ENCODE data around the gene TRPC4AP.

TRPC4AP gene

DNA sequence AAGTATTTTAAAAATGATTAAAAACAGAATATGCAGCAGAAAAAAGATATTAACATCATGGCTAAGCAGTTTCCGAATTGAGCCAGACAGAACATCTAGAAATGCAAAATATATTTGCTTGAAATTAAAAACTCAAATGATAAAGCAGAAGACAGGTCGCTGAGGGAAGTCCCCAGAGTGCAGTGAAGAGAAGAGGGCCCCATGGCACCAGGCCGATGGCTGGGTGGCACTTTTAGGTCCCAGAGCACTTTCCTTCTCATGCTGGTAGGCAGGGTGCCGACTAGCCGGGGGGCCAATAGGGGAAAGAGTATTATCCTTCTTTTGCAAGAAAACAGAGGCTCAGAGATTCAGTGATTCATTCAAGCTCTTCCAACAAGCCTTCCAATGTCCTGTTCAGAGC lies 78.1 kb downstream of the TRPC4AP start:
- DNase-seq (ENCODE audit: low spot score) = no peak

- DNase-seq (ENCODE audit: low spot score) = no peak
Measured at GRCh38 chr20:35013421-35014411, 78.9 kb downstream of the TRPC4AP start.

DNA sequence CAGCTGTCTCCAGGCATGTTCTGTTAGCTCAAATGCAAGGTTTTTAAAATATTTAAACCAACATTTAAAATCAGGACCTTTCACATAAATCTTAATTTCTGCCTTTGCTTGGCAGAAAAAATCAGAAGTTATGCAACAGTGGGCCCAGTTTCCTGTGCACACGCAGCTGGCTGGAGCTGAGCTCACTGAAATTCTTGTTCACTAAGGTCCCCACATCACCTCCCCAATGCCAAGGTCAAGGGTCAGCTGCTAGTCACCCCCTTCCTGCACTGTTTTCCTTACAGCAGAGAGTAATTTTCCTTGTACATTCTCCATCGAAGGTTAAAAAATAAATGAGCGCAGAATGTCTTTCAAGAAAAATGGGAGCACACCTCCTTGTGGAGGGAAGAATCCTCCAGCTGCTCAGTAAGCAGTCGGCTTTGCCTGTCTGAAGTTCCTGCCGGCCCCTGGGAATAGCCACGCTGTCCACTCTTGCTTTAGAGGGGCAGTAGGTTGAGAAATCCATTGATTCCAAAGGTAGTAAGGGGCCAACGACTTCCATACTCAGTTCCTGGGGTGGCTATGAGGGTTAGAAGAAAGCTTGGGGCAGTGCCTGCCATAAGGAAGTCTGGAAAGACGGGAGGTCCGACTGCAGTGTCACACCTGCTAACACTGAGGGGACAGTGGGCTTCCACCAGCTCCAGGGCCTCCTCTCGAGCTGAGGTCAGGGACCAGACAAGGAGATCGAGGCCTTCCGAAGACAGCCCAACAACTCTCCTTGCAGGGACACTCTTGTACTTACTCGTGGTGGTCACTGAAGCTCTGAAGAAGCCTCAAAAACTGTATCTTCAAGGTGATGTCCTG lies 80.2 kb downstream of the TRPC4AP start:
- DNase-seq (ENCODE audit: low spot score) = no peak

GRCh38 chr20:35011589-35012226 lies 80.9 kb downstream of the TRPC4AP start:
- no peak for DNase-seq (ENCODE audit: low spot score)

DNA sequence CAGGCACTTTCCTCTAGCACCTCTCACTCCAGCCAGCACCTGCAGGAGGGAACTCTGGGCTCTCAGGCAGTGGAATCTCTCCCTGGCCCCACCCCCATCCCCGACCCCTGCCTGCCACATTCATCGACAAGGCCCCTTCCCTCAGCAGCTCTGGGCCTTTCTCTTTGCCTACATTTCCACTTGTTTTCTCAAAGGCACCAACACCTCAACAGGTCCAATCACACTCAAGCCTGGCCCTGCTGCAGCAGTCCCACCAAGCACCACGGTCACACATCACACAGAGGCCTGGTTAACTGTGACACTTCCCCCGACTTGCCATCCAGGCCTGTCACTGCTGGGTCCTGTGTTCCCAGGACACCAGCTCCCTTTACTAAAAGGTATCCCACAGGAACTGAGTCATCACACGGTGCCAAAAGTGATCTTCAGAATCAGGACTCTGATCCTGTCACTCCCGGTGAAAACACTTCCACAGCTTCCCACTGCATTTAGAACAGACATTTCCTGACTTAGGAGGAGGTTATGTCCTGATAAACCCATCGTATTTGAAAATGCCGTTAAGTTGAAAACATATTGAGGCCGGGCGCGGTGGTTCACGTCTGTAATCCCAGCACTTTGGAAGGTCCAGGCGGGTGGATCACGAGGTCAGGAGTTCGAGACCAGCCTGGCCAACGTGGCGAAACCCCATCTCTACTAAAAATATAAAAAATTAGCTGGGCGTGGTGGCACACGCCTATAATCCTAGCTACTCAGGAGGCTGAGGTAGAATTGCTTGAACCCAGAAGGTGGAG lies 82.0 kb downstream of the TRPC4AP start:
- no peak for DNase-seq (ENCODE audit: low spot score)

GRCh38 chr20:35009665-35010328 lies 82.8 kb downstream of the TRPC4AP start:
- no peak for DNase-seq (ENCODE audit: low spot score)

GRCh38 chr20:35008411-35009342 lies 83.9 kb downstream of the TRPC4AP start:
- DNase-seq (ENCODE audit: low spot score) = no peak

DNA sequence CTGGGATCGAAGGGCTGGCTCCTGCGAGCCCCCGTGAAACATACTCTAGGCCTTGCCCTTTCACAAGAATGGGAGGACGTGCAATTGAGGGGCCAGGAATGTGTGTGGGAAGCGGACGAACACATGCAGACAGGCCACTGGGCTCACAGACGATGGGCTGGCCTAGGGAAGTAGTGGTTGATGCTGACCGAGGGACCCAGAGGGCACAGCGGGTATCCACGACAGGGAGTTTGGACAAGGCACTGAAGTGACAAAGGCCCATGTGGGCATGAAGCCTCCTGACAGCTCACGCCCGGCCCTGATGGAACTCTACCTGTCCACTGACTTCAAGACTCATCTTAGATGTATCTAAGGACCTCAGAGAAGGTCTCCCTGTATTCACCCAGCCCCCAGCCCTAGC lies 84.7 kb downstream of the TRPC4AP start:
- no peak for DNase-seq (ENCODE audit: low spot score)

DNA sequence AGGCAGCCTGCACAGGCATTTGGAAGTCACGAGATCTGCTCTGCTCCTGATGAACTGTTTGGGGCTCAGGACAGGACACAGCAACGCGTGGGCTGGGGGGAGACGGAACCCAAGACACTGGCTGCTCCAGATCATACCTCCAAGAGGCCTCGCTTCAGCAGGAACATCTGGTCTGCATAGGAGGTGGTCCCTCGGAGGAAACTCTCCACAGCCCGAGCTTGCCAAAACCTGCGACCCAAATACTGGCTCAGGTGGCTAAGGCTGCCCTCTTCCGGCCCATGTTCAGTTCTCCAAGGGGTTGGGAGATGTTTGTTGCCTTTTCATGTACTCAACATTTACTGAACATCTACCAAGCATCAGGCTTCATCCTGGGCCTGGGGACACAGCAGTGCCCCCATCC lies 85.2 kb downstream of the TRPC4AP start:
- no peak for DNase-seq (ENCODE audit: low spot score)

DNA sequence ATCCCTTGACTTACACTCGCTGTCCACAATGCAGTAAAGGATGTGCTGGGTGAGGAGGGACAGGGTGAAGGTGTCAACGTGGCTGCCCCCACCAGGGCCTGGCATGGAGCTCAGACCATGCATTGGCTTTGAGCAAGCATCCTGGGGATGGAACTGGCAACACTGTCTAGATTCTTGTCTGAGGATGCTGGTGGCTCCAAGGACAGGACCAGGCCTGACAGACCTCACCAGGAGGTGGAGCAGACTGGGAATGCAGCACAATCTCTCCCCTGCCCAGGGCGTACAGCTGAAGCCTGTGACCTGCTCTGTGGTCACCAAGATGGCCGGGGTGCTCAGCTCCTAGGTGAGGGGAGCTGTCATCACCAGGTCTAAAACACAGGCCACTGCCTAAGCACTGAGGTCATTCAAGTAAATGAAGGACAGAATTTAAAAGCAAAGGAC lies 86.1 kb downstream of the TRPC4AP start:
- DNase-seq (ENCODE audit: low spot score) = no peak

DNA sequence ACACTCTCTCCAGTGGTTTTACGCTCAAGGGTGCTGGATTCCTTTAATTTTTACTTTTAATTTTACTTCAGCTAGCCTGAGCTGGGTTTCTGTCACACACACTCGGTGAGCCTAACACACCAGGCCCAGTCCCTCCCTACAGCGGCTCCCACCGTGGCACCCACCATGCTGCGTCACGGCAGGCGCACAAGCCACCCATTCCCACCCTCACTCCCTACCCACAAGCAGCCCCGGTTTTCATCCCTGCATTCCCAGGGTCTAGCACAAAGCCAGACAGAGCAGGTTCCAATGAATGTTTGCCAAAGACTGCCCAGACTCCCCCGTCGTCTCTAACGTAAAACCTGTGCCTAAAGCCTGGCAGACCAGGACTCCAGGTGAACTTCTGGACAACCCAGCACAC lies 86.6 kb downstream of the TRPC4AP start:
- DNase-seq (ENCODE audit: low spot score) = no peak

DNA sequence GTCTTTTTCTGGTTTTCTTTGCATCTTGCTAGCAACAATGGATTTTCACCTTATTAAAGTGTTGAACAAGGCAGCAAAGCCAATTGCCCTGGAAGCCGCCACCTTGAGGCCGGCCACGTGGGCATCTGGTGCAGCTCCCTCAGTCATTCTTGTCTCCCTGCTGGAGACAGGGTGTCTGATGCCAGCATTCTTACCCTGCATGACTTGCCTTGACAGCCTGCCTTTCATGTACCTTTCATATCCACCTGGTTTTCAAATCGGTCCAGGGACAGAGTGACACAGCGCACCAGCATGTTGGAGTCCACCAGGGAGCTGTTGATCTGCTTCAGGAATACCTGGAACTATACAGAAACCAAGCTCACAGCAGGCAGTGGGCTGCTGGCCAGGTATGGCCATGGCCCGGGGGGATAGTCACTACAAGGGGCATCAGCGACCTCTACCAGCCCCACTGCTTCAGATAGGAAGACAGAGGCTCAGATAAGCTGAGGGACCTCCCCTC lies 87.1 kb downstream of the TRPC4AP start:
- DNase-seq (ENCODE audit: low spot score) = no peak

- no peak for DNase-seq (ENCODE audit: low spot score)
Measured at GRCh38 chr20:35004749-35005462, 87.7 kb downstream of the TRPC4AP start.

- DNase-seq (ENCODE audit: low spot score) = no peak
Measured at GRCh38 chr20:35004051-35004725, 88.4 kb downstream of the TRPC4AP start.

- DNase-seq (ENCODE audit: low spot score) = no peak
Measured at GRCh38 chr20:35003211-35004031, 89.2 kb downstream of the TRPC4AP start.

DNA sequence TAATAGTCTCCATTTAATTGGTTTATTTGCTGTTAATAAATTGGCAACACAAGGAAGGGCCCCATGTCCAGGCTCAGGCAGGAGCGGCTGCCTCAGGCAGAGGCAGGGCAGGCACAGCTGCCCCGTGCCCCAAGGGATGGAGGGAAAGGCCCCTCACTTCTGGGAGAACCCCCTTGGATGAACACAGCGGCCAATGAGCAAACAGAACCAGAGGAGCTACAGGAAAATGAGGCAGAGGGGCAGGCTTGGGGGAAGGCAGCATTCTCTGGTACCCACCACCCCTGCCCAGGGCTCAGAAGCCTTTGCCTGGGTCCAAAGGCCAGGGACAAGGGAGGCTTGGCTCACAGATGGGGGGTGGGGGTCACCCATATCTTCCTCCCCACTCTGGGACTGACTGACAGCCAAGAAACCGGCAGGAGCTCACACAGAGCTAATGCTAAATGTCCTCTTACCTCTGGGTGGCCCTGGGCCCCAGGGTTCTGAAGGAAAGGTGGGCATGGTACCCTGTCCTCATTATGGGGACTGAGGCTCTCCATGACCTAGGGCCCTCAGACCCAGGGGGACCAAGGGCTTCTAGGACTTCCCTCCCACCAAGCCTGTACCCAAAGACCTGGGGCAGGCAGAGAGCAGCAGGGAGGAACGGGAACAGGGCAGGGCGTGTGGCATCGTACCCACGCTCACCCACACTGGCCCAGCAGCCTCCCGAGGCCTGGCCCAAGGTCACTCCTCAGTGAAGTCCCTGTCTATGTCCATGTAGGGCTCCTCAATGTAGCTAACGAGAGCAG lies 90.0 kb downstream of the TRPC4AP start:
- DNase-seq (ENCODE audit: low spot score) = no peak

Measured in HuH-7.5 (cell line).